ENCODE data around the gene USP35.
"Not testable (repeated sequence)": the region's sequence is repeated elsewhere in the genome, so short reads cannot be mapped to it uniquely, and the experiment has no call there.

USP35 gene

GRCh38 chr11:78168539-78169477 lies 19.9 kb upstream of the USP35 start:
- no peak for FAIRE-seq

- no peak for FAIRE-seq
Observed at GRCh38 chr11:78170413-78170812, 18.3 kb upstream of the USP35 start.

GRCh38 chr11:78170874-78171549 lies 17.7 kb upstream of the USP35 start:
- FAIRE-seq, result no peak

- no peak for FAIRE-seq
Observed at GRCh38 chr11:78171951-78172350, 16.8 kb upstream of the USP35 start.

- FAIRE-seq, result not testable (repeated sequence)
Observed at GRCh38 chr11:78175862-78176261, 12.9 kb upstream of the USP35 start.

GRCh38 chr11:78176605-78177141 lies 12.0 kb upstream of the USP35 start:
- FAIRE-seq, result no peak

GRCh38 chr11:78177216-78177615 lies 11.5 kb upstream of the USP35 start:
- FAIRE-seq, result no peak

GRCh38 chr11:78179459-78180071 lies 9.2 kb upstream of the USP35 start:
- no peak for FAIRE-seq

GRCh38 chr11:78180751-78181150 lies 8.0 kb upstream of the USP35 start:
- FAIRE-seq, result no peak

GRCh38 chr11:78181185-78181584 lies 7.5 kb upstream of the USP35 start:
- no peak for FAIRE-seq

- FAIRE-seq, result no peak
Observed at GRCh38 chr11:78187366-78188285, 1.1 kb upstream of the USP35 start.

GRCh38 chr11:78189174-78189724 lies 530 bp downstream of the USP35 start:
- FAIRE-seq, result no peak

- FAIRE-seq, result no peak
Observed at GRCh38 chr11:78189851-78190250, 1.1 kb downstream of the USP35 start.

GRCh38 chr11:78190374-78190773 lies 1.7 kb downstream of the USP35 start:
- FAIRE-seq, result no peak

- no peak for FAIRE-seq
Observed at GRCh38 chr11:78190871-78191538, 2.3 kb downstream of the USP35 start.

GRCh38 chr11:78192223-78192719 lies 3.6 kb downstream of the USP35 start:
- no peak for FAIRE-seq

- no peak for FAIRE-seq
Observed at GRCh38 chr11:78192911-78193351, 4.2 kb downstream of the USP35 start.

GRCh38 chr11:78193806-78194205 lies 5.1 kb downstream of the USP35 start:
- no peak for FAIRE-seq

GRCh38 chr11:78194490-78194889 lies 5.8 kb downstream of the USP35 start:
- no peak for FAIRE-seq

GRCh38 chr11:78195917-78196560 lies 7.3 kb downstream of the USP35 start:
- no peak for FAIRE-seq

Data from A204.1 (cell line).